Activated T-helper 1 cell treated with Interleukin-2 at 50 U/mL for 16 hours (primary cell): Measurements from ENCODE around the gene HAUS2.
"Not testable (repeated sequence)": the region's sequence is repeated elsewhere in the genome, so short reads cannot be mapped to it uniquely, and the experiment has no call there.

Experiments used
- DNase-seq: peaks from one replicate; pipeline ENCODE4 v3.0.0-alpha.2; 2020; ENCODE audit warnings: low read depth

HAUS2 gene

GRCh38 chr15:42576040-42576594 lies 27.5 kb downstream of the HAUS2 start:
- no peak for DNase-seq

- no peak for DNase-seq
Observed at GRCh38 chr15:42576776-42577175, 28.1 kb downstream of the HAUS2 start.

GRCh38 chr15:42577514-42578031 lies 28.9 kb downstream of the HAUS2 start:
- DNase-seq: no peak

- DNase-seq: no peak
Observed at GRCh38 chr15:42578984-42579537, 30.4 kb downstream of the HAUS2 start.

GRCh38 chr15:42581272-42581730 lies 32.7 kb downstream of the HAUS2 start:
- peak; percentile 71 for DNase-seq

- DNase-seq: no peak
Observed at GRCh38 chr15:42582569-42583375, 34.1 kb downstream of the HAUS2 start.

GRCh38 chr15:42584031-42584765 lies 35.6 kb downstream of the HAUS2 start:
- DNase-seq: no peak

GRCh38 chr15:42590619-42591237 lies 42.1 kb downstream of the HAUS2 start:
- DNase-seq: no peak

GRCh38 chr15:42591238-42591934 lies 42.7 kb downstream of the HAUS2 start:
- no peak for DNase-seq

- DNase-seq: no peak
Observed at GRCh38 chr15:42592716-42593115, 44.1 kb downstream of the HAUS2 start.

GRCh38 chr15:42593143-42593542 lies 44.5 kb downstream of the HAUS2 start:
- no peak for DNase-seq

- DNase-seq: no peak
Observed at GRCh38 chr15:42594095-42594494, 45.5 kb downstream of the HAUS2 start.

- no peak for DNase-seq
Observed at GRCh38 chr15:42595626-42596240, 47.1 kb downstream of the HAUS2 start.

- not testable (repeated sequence) for DNase-seq
Observed at GRCh38 chr15:42601316-42601715, 52.7 kb downstream of the HAUS2 start.

GRCh38 chr15:42602501-42602900 lies 53.9 kb downstream of the HAUS2 start:
- no peak for DNase-seq

GRCh38 chr15:42603978-42604377 lies 55.3 kb downstream of the HAUS2 start:
- DNase-seq: no peak

GRCh38 chr15:42604894-42605744 lies 56.5 kb downstream of the HAUS2 start:
- no peak for DNase-seq

GRCh38 chr15:42605796-42606195 lies 57.2 kb downstream of the HAUS2 start:
- DNase-seq: no peak

- no peak for DNase-seq
Observed at GRCh38 chr15:42608110-42608531, 59.5 kb downstream of the HAUS2 start.
